ENCODE measurements around the gene RIC8B.
"Not testable (repeated sequence)": the region's sequence is repeated elsewhere in the genome, so short reads cannot be mapped to it uniquely, and the experiment has no call there.

GRCh38 chr12:106726603-106727202, 47.8 kb upstream of the RIC8B start:
- TF ChIP-seq CTCF, POLR2A (IDR thresholded peaks at IDR 0.05): not testable (repeated sequence)
